ENCODE data around the gene CACNB3. TPM values are rescaled to one million over a fixed set of nuclear protein-coding genes. Genes with fewer than 3 reads are reported as not detected.

The CACNB3 gene
- total and polyA plus RNA-seq, 2 of the 8 experiments (the other 6 are each of a cell fraction or from before 2014, with no cell fraction given): 12.5 to 16.0 TPM

- TF ChIP-seq PHF8 (conservative IDR thresholded peaks at IDR 0.05; ENCODE audit: low read depth, low read length) (no peak), YY1 (IDR thresholded peaks at IDR 0.05; ENCODE audit: low read depth, low read length) (peak; percentile 52; the same call in 1 of the 2 replicates), ATF3 (IDR thresholded peaks at IDR 0.05; ENCODE audit: insufficient read depth, low read depth, low read length) (no peak), HDAC2 (IDR thresholded peaks at IDR 0.05; ENCODE audit: borderline replicate concordance in 1 of 2, low read depth in 2 of 2, low read length in 2 of 2) (peak; percentile 29 to 76; a peak in 1 of 4 replicates)
Measured at GRCh38 chr12:48813465-48814261, 4.6 kb upstream of the CACNB3 start (continued).

All from H1 (cell line).